Keratinocyte (primary cell): ENCODE measurements around the gene TMCO4.

ENCODE experiments used
- EZH2 ChIP-seq: IDR thresholded peaks from one replicate; pipeline ENCODE4 v1.6.1; 2012; ENCODE audit warnings: inconsistent platforms, mild to moderate bottlenecking, low read length, moderate library complexity
- TF ChIP-seq, protein P1 (sequence below), 3 experiments: IDR thresholded peaks in 1 of 3; conservative IDR thresholded peaks in 1 of 3; optimal IDR thresholded peaks in 1 of 3; 2 replicates in 2 of 3; 3 replicates in 1 of 3; pipeline versions ENCODE3 to v1.5.1; 2011; ENCODE audit warnings: low read length in 3 of 3, mild to moderate bottlenecking in 3 of 3, moderate library complexity in 2 of 3, control low read depth in 1 of 3, inconsistent platforms in 1 of 3; ENCODE audit not compliant: insufficient read depth in 2 of 3; ENCODE audit errors: extremely low read depth in 1 of 3

DNA sequence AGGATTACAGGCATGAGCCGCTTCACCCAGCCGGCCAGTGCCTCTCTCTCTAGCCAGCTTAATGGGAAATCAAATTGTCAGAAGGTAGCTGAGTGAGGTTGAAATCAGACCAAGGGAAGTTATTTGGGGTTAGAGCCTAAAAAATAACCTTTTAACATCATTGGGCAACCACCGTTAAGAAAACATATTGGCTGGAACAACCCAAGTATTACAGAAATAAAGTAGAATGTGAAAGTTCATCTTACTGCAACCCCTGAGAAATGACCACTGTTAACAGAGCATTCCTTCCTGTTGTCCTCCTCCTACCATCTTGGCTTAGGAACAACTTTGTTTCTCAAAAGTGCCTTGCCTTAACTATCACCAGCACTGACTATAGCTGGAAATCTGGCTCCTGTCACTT lies 18.6 kb upstream of the TMCO4 start:
- TF ChIP-seq, protein P1, sequence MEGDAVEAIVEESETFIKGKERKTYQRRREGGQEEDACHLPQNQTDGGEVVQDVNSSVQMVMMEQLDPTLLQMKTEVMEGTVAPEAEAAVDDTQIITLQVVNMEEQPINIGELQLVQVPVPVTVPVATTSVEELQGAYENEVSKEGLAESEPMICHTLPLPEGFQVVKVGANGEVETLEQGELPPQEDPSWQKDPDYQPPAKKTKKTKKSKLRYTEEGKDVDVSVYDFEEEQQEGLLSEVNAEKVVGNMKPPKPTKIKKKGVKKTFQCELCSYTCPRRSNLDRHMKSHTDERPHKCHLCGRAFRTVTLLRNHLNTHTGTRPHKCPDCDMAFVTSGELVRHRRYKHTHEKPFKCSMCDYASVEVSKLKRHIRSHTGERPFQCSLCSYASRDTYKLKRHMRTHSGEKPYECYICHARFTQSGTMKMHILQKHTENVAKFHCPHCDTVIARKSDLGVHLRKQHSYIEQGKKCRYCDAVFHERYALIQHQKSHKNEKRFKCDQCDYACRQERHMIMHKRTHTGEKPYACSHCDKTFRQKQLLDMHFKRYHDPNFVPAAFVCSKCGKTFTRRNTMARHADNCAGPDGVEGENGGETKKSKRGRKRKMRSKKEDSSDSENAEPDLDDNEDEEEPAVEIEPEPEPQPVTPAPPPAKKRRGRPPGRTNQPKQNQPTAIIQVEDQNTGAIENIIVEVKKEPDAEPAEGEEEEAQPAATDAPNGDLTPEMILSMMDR (optimal IDR thresholded peaks at IDR 0.05 in 1 of 3, IDR thresholded peaks at IDR 0.05 in 1 of 3, conservative IDR thresholded peaks at IDR 0.05 in 1 of 3; ENCODE audit: extremely low read depth in 1 of 3, insufficient read depth in 2 of 3, low read length in 3 of 3), result no peak
- TF ChIP-seq EZH2, result no peak
